ENCODE results near the gene STARD7. TPM values are rescaled to one million over a fixed set of nuclear protein-coding genes. Genes with fewer than 3 reads are reported as not detected.

The STARD7 gene
- total and polyA plus RNA-seq, 2 of the 13 experiments (the other 11 are each of a cell fraction or from before 2014, with no cell fraction given): 88.2 to 300 TPM

DNA sequence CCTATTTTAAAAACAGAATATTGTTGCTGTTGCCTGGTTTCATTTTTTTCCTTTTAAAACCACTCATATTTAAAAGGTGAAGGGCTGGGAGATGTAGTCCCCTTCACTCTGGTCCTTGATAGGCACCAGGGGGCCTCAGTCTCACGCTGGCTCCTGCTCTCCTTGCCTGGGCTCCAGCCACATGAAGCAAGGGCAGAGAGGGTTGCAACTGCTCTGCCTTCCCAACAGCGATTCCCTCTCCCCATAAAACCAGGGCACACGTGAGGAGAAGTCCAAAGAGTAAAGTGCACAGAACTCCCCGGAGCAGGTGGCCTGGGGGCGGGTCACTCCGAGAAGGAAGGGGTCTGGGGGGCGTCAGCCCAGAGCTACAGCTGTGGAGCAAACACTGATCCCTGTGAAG lies 44.4 kb upstream of the STARD7 start:
- in situ Hi-C loops (cut with HindIII; ENCODE audit: extremely low pct_ligation_motif_present, low pct_unique_long_range_greater_than_20kb) (no loop called here), intact Hi-C loops (cut with micrococcal nuclease; ENCODE audit: unreplicated experiment) (loop anchor here (1.0 to 5.0 kb wide), 2 partner anchors 12 to 254 kb away; partner anchors contain the start of genes NEURL3 and TMEM127)
- ATAC-seq (peak; percentile 88), DNase-seq (ENCODE audit: low spot score) (peak; percentile 43), FAIRE-seq (peak; percentile 49)
- peaks cover 13% of the 10 kb centered on the region for H3K79me2 ChIP-seq (ENCODE audit: insufficient read depth, low read length)
- H3K4me3 ChIP-seq (replicated peaks in 1 of 3; ENCODE audit: insufficient read depth in 1 of 3, low read depth in 2 of 3, low read length in 3 of 3): no peak overlapping the region
- peak overlapping the region; percentile 50 for H3K27ac ChIP-seq (ENCODE audit: extremely low read length, insufficient read depth, low read length)
- ChIA-PET POLR2A (interaction anchor here (0.6 to 6.5 kb wide), 5 partner anchors 8 to 44 kb away, joined by 3 to 63 read pairs (median 9); partner anchors contain the start of genes CIAO1, STARD7 and TMEM127), CTCF (ENCODE audit: low intra/inter-chr PET ratio, low total read pairs) (interaction anchor here (2.4 to 3.2 kb wide), 2 partner anchors 12 to 14 kb away, joined by 16 to 19 read pairs; partner anchors contain the start of genes CIAO1 and TMEM127)
- H4K20me1 ChIP-seq (ENCODE audit: insufficient read depth, low read length): no peaks in the 10 kb centered on the region
- H3K36me3 ChIP-seq (replicated peaks in 1 of 2; ENCODE audit: control insufficient read depth in 1 of 2, insufficient read depth in 2 of 2, low read length in 2 of 2): peaks cover 25 to 43% of the 10 kb centered on the region in 2 experiments
- H3K9ac ChIP-seq (ENCODE audit: insufficient read depth, low read depth, low read length): peak overlapping the region; percentile 29
- no peak overlapping the region for H2AFZ ChIP-seq (ENCODE audit: low read length)
- no TSS peak for BruUV-seq (replicated peaks)
- 18% methylated on average over 4 of the region's 7 CpGs for WGBS (ENCODE audit: low lambda C conversion rate)
- no peaks in the 10 kb centered on the region for H3K9me3 ChIP-seq (ENCODE audit: low read length)
- no peak overlapping the region for H3K4me2 ChIP-seq (ENCODE audit: low read depth, low read length)
- peaks cover 31% of the 10 kb centered on the region for H3K4me1 ChIP-seq (ENCODE audit: insufficient read depth, low read length)
- no peaks in the 10 kb centered on the region for H3K27me3 ChIP-seq (ENCODE audit: control insufficient read depth in 1 of 2, insufficient read depth in 2 of 2, low read length in 2 of 2)
- peak; percentile 80 for TF ChIP-seq STAG1 (CRISPR knock-in tag; IDR thresholded peaks at IDR 0.05)
- TF ChIP-seq FOSL2 (CRISPR knock-in tag; IDR thresholded peaks at IDR 0.05): 0 out of 2 replicates have a peak, but pooled peaks have one; percentile 21
- no peak for TF ChIP-seq RCOR2 (CRISPR knock-in tag; IDR thresholded peaks at IDR 0.05)
- no peak for TF ChIP-seq SPEN (CRISPR knock-in tag; IDR thresholded peaks at IDR 0.05; ENCODE audit: low read depth)
- TF ChIP-seq, protein P1, sequence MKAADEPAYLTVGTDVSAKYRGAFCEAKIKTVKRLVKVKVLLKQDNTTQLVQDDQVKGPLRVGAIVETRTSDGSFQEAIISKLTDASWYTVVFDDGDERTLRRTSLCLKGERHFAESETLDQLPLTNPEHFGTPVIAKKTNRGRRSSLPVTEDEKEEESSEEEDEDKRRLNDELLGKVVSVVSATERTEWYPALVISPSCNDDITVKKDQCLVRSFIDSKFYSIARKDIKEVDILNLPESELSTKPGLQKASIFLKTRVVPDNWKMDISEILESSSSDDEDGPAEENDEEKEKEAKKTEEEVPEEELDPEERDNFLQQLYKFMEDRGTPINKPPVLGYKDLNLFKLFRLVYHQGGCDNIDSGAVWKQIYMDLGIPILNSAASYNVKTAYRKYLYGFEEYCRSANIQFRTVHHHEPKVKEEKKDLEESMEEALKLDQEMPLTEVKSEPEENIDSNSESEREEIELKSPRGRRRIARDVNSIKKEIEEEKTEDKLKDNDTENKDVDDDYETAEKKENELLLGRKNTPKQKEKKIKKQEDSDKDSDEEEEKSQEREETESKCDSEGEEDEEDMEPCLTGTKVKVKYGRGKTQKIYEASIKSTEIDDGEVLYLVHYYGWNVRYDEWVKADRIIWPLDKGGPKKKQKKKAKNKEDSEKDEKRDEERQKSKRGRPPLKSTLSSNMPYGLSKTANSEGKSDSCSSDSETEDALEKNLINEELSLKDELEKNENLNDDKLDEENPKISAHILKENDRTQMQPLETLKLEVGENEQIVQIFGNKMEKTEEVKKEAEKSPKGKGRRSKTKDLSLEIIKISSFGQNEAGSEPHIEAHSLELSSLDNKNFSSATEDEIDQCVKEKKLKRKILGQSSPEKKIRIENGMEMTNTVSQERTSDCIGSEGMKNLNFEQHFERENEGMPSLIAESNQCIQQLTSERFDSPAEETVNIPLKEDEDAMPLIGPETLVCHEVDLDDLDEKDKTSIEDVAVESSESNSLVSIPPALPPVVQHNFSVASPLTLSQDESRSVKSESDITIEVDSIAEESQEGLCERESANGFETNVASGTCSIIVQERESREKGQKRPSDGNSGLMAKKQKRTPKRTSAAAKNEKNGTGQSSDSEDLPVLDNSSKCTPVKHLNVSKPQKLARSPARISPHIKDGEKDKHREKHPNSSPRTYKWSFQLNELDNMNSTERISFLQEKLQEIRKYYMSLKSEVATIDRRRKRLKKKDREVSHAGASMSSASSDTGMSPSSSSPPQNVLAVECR (CRISPR knock-in tag; IDR thresholded peaks at IDR 0.05; ENCODE audit: borderline replicate concordance): peak; percentile 74; the same call in 1 of the 2 replicates
- TF ChIP-seq NR2F6 (IDR thresholded peaks at IDR 0.05): no peak
- peak; percentile 48; the same call in 1 of the 2 replicates for TF ChIP-seq NR2F6 (CRISPR knock-in tag; IDR thresholded peaks at IDR 0.05)
- TF ChIP-seq, protein P2, sequence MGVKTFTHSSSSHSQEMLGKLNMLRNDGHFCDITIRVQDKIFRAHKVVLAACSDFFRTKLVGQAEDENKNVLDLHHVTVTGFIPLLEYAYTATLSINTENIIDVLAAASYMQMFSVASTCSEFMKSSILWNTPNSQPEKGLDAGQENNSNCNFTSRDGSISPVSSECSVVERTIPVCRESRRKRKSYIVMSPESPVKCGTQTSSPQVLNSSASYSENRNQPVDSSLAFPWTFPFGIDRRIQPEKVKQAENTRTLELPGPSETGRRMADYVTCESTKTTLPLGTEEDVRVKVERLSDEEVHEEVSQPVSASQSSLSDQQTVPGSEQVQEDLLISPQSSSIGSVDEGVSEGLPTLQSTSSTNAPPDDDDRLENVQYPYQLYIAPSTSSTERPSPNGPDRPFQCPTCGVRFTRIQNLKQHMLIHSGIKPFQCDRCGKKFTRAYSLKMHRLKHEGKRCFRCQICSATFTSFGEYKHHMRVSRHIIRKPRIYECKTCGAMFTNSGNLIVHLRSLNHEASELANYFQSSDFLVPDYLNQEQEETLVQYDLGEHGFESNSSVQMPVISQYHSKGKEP (CRISPR knock-in tag; IDR thresholded peaks at IDR 0.05): no peak
- peak; percentile 60 for TF ChIP-seq THAP11 (CRISPR knock-in tag; IDR thresholded peaks at IDR 0.05)
- TF ChIP-seq BHLHE40 (IDR thresholded peaks at IDR 0.05; ENCODE audit: low read length): peak; percentile 87
- peak; percentile 47; the same call in 1 of the 2 replicates for TF ChIP-seq ARNTL (CRISPR knock-in tag; IDR thresholded peaks at IDR 0.05)
- TF ChIP-seq NCOR1 (IDR thresholded peaks at IDR 0.05; ENCODE audit: borderline replicate concordance, low read length): peak; percentile 43; the same call in 1 of the 2 replicates
- TF ChIP-seq HNF4A (CRISPR knock-in tag; IDR thresholded peaks at IDR 0.05): peak; percentile 80
